ENCODE data around the gene RAB27A.

RAB27A gene

DNA sequence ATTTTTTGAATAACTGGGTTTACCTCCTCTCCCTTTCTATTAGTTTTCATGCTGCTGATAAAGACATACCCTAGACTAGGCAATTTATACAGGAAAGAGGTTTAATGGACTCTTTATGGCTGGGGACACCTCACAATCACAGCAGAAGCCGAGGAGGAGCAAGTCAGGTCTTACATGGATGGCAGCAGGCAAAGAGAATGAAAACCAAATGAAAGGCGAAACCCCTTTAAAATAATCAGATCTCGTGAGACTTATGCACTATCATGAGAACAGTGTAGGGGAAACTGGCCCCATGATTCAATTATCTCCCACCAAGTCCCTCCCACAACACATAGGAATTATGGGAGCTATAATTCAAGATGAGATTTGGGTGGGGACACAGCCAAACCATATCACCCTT lies 90.9 kb downstream of the RAB27A start:
- TF ChIP-seq POLR2A (IDR thresholded peaks at IDR 0.05; ENCODE audit: low read length) (no peak), GATA1 (IDR thresholded peaks at IDR 0.05; ENCODE audit: low read depth, low read length) (no peak)
- peak in 1 of 2 experiments; percentile 6 for DNase-seq

GRCh38 chr15:55197719-55198118 lies 91.9 kb downstream of the RAB27A start:
- DNase-seq, result peak in 1 of 2 experiments; percentile 33
- TF ChIP-seq POLR2A (IDR thresholded peaks at IDR 0.05; ENCODE audit: low read length) (no peak), GATA1 (IDR thresholded peaks at IDR 0.05; ENCODE audit: low read depth, low read length) (no peak)

DNA sequence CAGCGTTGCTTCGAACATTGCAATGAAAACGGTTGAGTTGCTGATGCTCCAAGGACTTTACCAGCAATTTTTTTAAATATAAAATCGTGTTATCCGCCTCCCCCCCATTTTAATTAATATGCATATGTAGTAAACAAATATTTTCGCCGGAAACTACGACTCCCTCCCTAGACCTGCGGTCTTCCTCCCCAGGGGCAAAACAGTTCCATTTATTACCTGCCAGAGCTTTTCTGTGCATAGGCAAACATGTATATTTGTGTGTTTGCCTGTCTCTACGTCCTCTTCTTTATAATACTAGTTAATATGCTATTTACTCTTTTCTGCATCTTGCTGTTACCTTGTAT lies 92.3 kb downstream of the RAB27A start:
- DNase-seq, result no peak
- TF ChIP-seq GATA1 (IDR thresholded peaks at IDR 0.05; ENCODE audit: low read depth, low read length) (no peak), POLR2A (IDR thresholded peaks at IDR 0.05; ENCODE audit: low read length) (no peak)

GRCh38 chr15:55196458-55197361 lies 92.9 kb downstream of the RAB27A start, which contains the start of gene RSL24D1:
RSL24D1 (minus strand) TSS chr15:55196941; CDS start chr15:55196890, 51 bp downstream.
- TF ChIP-seq POLR2A (IDR thresholded peaks at IDR 0.05; ENCODE audit: low read length) (peak; percentile 97), GATA1 (IDR thresholded peaks at IDR 0.05; ENCODE audit: low read depth, low read length) (no peak)
- peak; percentile 98 to 99 for DNase-seq

DNA sequence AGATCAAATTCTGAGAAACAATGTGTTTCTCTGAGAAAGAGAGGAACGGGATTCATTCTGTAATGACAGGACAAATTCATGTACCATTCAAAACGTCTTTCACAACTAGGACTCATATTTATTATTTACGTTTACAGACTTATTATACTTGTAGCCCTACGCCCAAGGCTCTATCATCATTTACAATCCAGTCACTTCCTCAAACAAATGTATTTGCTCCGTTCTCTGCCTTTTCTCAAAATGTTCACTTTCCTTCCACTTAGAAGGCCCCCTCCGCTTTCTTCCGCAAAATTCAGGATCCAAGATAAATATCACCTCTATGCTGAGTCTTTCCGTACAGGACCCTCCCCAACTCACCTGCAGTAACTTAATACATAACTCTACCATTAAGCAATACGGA lies 93.6 kb downstream of the RAB27A start:
- peak; percentile 52 to 70 for DNase-seq
- TF ChIP-seq GATA1 (IDR thresholded peaks at IDR 0.05; ENCODE audit: low read depth, low read length), result no peak
- no peak for TF ChIP-seq POLR2A (IDR thresholded peaks at IDR 0.05; ENCODE audit: low read length)

DNA sequence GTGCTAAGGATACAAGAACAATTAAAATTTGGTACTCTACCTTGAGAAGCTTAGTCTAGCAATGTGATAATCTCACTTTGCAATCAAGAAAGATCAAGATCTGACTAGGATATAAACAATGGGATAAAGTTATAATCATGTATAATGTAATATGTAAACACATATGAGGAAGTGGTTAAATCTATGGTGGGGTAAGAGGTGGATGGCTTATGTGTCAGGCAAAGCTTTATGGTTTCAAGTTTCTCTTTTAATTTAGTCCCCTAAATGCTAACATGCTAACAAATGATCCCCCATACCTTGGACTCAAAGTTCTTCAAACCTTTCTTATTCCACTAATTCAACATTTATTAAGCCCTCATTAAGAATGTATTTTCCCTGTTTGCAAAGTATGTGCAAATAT lies 95.4 kb downstream of the RAB27A start:
- TF ChIP-seq POLR2A (IDR thresholded peaks at IDR 0.05; ENCODE audit: low read length), result no peak
- no peak for TF ChIP-seq GATA1 (IDR thresholded peaks at IDR 0.05; ENCODE audit: low read depth, low read length)
- no peak for DNase-seq

GRCh38 chr15:55186331-55186730 lies 103.3 kb downstream of the RAB27A start:
- DNase-seq, result no peak
- no peak for TF ChIP-seq POLR2A (IDR thresholded peaks at IDR 0.05; ENCODE audit: low read length)
- no peak for TF ChIP-seq GATA1 (IDR thresholded peaks at IDR 0.05; ENCODE audit: low read depth, low read length)

- TF ChIP-seq GATA1 (IDR thresholded peaks at IDR 0.05; ENCODE audit: low read depth, low read length) (no peak), POLR2A (IDR thresholded peaks at IDR 0.05; ENCODE audit: low read length) (no peak)
- DNase-seq, result no peak
Measured at GRCh38 chr15:55183679-55184078, 105.9 kb downstream of the RAB27A start.

- no peak for DNase-seq
- TF ChIP-seq POLR2A (IDR thresholded peaks at IDR 0.05; ENCODE audit: low read length) (no peak), GATA1 (IDR thresholded peaks at IDR 0.05; ENCODE audit: low read depth, low read length) (no peak)
Measured at GRCh38 chr15:55179141-55179540, 110.5 kb downstream of the RAB27A start.

- TF ChIP-seq POLR2A (IDR thresholded peaks at IDR 0.05; ENCODE audit: low read length) (no peak), GATA1 (IDR thresholded peaks at IDR 0.05; ENCODE audit: low read depth, low read length) (no peak)
- no peak for DNase-seq
Measured at GRCh38 chr15:55170361-55170760, 119.3 kb downstream of the RAB27A start.

DNA sequence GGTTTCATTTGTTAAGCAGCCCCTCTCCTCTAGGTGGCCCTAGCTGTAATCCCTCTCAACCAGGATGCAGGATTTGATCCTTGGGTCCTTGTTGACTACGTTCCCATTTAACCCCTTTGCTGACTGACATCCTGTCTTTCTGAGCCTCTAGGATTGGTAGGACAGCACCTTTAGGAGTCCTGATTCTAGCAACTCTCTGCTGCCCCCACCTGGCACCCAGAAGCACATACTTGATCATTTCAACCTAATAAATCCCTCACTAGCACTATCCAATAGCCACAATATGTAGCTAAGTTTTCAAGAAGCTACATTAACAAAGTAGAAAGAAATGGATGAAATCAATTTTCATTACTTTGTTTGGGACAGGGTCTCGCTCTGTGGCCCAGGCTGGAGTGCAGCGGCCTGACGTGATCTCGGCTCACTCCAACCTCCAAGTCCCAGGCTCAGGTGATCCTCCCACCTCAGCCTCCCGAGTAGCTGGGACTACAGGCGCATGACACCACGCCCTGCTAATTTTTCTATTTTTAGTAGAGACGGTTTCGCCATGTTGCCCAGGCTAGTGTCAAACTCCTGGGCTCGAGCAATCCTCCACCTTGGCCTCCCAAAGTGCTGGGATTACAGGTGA lies 121.2 kb downstream of the RAB27A start:
- peak; percentile 63 to 77 for DNase-seq
- no peak for TF ChIP-seq POLR2A (IDR thresholded peaks at IDR 0.05; ENCODE audit: low read length)
- no peak for TF ChIP-seq GATA1 (IDR thresholded peaks at IDR 0.05; ENCODE audit: low read depth, low read length)

GRCh38 chr15:55164284-55164683 lies 125.3 kb downstream of the RAB27A start:
- TF ChIP-seq POLR2A (IDR thresholded peaks at IDR 0.05; ENCODE audit: low read length) (no peak), GATA1 (IDR thresholded peaks at IDR 0.05; ENCODE audit: low read depth, low read length) (no peak)
- no peak for DNase-seq
